M059J (cell line): ENCODE data around the gene SELENOW. TPM values are rescaled to one million over a fixed set of nuclear protein-coding genes. Genes with fewer than 3 reads are reported as not detected.
"Not testable (repeated sequence)": the region's sequence is repeated elsewhere in the genome, so short reads cannot be mapped to it uniquely, and the experiment has no call there.

ENCODE experiments used
- DNase-seq: peaks from one replicate; pipeline ENCODE4 v3.0.0-alpha.2; 2012; ENCODE audit warnings: low read depth
- total RNA-seq: library from RNA; depleted of rRNA; stranded (reverse); fragments of >200 nt; shearing (Covaris generic); gene quantifications from 2 replicates; pipeline ENCODE4 v1.2.3, GENCODE V29; 2014

The SELENOW gene
- total RNA-seq, 1 experiment from 2014 or later, result 366 TPM

DNA sequence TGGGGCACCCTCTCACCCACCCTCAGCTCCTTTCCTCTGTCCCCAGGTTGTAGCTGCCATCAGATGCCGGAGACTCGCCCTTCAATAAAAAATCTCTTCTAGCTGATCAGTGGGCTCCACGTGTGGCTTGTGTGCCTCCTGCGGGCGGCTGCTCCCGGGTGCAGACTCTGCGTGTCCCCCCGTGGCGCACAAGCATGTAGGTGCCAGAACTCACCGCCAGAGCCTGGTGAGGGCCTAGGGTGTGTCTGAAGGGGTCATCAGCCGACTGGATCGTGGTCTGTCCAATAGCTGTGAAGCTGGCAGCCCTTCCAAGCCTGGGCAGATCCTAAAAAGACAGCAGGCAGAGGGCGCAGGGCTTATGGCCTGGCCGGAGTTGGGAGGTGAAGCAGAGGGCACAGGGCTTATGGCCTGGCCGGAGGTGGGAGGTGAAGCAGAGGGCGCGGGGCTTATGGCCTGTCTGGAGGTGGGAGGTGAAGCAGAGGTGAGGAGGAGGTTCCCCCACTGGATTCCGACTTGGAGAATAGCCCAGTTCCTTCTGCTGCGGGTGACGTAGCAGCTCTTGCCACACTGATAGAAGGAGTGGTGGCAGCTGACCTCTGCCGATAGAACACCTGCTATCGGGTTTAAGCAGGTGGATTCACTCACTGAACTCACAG lies 21.4 kb upstream of the SELENOW start:
- DNase-seq, result no peak

DNA sequence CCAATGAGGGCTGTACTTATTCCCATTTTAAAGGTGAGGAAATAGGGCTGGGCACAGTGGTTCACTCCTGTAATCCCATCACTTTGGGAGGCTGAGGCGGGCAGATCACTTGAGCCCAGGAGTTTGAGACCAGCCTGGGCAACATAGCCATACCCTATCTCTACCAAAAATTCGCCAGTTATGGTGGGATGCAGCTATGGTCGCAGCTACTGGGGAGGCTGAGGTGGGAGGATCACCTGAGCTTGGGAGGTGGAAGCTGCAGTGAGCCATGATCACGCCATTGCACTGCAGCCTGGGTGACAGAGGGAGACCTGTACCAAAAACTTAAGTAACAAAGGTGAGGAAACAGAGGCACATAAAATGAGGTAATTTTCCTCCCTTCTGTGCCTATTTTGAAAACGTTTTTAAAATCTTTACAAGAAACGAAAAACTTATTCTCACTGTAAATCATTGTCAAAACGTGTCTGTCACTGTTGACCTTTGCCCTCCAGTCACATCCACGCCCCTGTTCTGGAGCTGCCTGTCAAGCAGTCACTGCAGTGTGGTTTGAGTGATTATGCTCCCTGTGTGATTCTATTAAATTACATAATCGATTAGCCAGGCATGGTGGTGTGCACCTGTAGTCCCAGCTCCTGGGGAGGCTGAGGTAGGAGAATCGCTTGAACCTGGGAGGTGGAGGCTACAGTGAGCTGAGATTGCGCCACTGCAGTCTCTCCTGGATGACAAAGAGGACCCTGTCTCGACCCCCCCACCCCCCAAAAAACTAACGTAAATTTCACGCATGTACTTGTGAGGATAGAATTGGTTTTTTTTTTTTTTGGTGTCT lies 20.7 kb upstream of the SELENOW start:
- DNase-seq, result no peak

DNA sequence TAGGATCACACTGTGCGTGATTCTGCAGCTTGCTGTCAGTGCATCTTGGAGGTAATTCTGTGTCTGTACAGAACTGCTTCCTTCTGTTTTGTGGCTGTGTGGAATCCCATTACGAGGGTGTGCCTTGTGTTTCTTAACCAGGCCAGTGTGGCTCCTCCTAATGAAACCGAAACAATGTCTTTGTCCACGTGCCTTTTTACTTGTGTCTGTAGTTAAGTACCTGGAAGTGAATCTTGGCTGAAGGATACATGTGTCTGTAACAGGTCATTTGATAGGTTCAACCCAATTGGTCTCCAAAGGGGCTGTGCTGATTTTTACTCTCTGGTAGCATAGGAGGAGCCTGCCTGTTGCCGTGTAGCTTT lies 20.1 kb upstream of the SELENOW start:
- DNase-seq, result no peak

DNA sequence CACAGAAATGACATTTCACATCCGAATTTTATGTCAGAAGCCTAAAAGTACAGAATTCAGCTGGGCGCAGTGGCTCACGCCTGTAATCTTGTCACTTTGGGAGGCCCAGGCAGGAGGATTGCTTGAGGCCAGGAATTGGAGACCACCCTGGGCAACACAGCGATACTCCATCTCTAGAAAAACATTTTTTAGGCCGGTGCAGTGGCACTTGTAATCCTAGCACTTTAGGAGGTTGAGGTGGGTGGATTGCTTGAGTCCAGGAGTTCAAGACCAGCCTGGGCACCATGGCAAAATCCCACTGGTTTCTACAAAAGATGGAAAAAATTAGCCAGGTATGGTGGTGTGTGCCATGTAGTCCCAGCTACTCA lies 17.9 kb upstream of the SELENOW start:
- DNase-seq, result no peak

DNA sequence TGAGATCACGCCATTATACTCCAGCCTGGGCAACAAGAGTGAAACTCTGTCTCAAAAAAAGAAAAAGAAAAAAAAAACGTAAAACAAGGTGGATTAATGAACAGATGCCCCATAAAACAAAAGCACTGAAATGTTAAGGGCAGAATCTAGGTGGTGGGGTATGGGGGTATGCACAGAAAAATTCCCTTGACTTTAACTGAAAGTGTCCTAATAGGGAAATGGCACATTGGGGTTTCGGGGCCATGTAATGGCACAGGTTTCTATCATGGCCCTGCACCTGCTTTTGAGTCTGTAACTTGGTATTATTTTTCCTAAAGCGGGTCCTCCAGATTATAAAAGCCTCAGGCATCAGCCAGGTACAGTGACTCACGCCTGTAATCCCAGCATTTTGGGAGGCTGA lies 16.9 kb upstream of the SELENOW start:
- DNase-seq, result no peak

DNA sequence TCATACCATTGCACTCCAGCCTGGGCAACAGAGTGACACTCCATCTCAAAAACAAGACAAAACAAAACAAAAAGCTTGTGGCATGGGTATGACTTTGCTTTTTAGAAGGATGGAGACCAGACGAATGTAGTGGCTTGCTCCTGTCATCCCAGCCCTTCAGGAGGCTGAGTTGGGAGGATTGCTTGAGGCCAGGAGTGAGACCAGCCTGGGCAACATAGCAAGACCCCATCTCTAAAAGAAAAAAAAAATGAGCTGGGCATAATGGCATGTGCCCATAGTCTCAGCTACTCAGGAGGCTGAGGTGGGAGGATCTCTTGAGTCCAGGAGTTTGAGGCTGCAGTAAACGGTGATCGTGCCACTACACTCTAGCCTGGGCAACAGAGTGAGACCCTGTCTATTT lies 16.4 kb upstream of the SELENOW start:
- DNase-seq, result no peak

DNA sequence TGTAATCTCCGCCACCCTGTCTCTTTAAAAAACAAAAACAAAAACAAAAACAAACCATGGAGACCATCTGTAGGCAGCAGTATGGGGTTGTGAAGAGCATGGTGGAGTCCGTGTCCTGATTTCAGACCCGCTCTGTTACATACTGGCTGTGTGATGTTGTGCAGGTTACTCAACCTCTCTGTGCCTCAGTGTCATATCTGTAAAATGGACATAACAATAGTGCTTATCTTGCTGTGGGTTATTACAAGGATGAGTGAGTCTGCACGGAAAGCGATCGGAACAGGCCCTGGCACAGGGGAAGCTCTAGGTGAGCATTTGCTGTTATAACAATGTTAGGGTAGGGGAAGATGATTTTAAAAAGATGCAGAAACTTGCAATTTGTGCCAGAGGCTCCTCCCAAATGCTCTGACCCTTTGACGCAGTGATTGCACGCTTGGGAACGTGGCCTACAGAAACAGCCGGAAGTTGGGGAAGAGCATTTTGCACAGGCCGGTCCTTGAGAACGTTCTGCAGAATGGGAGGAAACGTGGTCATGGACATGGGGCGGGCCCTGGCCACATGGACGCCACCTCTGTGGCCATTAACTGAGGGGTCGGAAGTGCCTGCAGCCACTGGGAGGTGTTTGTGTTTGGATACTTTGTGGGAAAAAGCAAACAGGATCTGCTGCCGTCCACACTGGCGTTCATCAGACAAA lies 15.7 kb upstream of the SELENOW start:
- no peak for DNase-seq

DNA sequence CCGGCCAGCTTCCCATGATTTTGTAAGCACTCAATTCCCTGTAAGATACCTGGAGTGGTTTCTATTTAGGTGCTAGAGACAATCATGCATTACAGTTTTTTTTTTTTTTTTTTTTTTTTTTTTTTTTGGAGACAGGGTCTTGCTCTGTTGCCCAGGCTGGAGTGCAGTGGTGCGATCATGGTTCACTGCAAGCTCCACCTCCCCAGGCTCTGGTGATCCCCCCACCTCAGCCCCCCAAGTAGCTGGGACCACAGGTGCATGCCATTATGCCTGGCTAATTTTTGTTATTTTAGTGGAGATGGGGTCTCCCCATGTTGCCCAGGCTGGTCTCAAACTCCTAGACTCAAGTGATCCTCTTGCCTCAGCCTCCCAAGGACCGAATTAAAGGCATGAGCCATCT lies 13.8 kb upstream of the SELENOW start:
- not testable (repeated sequence) for DNase-seq

DNA sequence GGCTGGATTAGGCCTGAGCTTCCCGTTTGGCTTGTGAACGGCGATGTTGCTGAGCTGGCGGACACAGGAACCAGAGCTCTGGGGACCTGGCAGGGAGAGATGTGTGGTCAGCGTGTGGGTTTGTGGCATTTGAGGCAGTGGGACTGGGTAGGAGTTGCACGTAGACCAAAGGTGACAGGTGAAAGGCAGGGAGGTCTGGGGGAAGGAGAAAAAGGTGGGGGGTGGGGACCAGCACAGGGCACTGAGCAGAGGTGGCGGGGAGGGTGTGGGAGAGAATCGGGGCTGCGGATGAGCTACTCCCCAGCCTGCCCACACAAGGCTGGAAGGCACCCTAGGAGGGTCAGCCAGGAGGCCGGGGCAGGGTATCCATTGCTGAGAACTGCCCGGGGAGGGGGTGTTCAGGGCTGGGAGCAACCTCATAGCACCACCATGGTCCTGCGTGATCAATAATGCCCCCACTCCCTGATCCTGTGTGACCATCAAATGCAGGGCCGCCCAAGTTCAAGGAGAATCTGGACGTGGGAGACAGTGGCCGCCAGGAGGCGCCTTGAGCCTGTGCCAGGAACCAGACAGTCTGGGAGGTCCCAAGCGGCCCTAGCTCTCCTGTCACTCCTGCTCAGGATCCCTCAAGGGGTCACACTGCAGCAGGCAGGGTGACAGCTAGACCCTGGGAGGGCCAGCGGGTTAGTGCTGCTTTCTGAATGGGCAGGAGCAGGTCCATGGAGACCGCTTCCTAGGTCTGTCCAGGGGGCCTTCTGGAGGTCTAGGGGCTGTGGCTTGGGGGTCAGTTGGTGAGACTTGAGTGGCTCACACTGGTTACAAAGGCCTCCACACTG lies 12.8 kb upstream of the SELENOW start:
- DNase-seq, result peak; percentile 50

DNA sequence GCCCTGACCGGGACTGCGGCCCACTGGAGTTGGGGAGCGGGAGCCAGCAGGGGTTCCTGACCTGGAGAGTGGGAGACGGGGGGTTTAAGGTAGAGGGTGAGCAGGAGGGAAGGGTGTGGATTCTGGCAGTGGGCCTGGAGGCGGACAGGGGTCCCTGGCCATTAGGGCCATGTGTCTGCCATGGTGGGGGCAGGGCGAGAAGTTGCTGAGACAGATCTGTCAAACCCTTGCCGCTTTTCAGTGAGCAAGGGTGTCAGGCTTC lies 12.2 kb upstream of the SELENOW start:
- DNase-seq, result no peak

DNA sequence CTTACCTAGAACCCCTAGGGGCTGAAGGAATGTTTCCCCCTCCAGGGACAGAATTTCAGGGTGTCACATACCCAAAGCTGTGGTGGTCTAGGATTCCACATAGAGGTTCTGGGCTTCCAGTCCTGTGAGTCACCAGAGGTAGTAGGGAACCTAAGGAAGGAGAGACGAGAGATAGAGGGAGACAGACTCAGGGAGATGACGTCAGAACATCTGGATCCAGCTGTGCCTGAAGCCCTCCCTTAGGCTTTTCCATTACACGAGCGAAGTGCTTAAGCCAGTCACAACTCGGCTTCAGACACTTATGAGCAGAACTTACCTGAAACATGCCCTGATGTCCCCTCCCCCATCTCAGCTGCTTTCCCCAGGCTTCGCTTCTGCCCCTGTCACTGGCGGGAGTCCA lies 11.8 kb upstream of the SELENOW start:
- peak; percentile 25 for DNase-seq

DNA sequence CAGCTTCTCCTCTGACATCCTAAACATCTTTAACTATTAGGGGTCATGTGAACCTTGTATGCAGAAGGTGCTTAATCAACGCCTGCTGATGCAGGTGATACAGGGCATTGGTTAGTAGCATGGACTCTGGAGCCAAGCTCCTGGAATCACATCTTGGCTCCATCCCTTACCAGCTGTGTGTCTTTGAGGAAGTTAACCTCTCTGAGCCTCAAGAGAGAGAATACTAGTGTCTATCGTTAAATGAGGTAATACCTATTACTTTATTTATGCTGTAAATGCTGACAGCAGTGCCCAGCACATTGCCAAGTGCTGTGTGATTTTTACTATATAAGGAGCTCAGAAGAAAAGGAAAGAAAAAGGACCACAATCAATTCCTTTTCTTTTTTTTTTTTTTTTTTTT lies 11.2 kb upstream of the SELENOW start:
- DNase-seq, result no peak

DNA sequence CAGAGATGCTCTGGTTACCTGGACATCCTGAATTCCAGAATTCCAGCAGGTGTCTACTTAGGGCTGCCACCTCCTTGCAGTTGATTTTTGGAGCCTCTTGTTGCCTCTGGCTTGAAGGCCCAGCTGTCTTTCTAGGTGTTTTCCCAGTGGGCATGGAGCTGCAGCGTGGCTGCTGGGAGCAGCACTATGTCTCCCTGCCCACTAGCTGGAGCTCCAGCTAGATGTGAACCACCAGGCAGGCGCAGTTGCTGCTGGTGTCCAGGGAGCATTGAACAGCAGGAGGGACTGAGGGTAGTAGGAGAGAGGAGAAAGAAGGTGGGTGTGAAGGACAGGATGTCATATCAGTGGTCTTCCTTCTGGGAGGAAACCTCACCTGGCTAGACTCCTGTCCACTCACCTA lies 9.9 kb upstream of the SELENOW start:
- no peak for DNase-seq

DNA sequence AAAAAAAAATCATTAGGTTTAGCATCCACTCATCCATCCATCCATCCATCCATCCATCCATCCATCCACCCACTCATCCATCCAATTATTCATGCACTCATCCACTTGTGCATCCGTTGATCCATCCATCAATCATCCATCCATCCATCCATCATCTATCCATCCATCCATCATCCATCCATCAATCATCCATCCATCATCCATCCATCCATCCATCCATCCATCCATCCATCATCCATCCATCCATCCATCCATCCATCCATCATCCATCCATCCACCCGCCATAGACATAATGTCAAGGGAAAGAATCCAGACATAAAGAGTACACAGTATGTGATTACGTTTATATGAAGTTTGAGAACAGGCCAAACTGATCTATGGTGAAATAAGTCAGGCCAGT lies 9.0 kb upstream of the SELENOW start:
- no peak for DNase-seq

DNA sequence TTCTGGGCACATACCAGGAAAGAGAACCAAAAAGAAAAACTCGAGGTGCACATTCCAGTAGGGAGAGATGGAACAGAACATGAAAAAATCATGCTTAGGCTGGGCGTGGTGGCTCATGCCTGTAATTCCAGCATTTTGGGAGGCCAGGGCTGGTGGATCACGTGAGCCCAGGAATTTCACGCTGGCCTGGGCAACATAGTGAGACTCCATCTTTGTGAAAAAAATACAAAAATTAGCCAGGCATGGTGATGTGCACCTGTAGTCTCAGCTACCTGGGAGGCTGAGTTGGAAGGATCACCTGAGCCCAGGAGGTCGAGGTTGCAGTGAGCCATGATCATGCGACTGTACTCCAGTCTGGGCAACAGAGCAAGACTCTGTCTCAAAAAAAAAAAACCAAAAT lies 7.2 kb upstream of the SELENOW start:
- not testable (repeated sequence) for DNase-seq

DNA sequence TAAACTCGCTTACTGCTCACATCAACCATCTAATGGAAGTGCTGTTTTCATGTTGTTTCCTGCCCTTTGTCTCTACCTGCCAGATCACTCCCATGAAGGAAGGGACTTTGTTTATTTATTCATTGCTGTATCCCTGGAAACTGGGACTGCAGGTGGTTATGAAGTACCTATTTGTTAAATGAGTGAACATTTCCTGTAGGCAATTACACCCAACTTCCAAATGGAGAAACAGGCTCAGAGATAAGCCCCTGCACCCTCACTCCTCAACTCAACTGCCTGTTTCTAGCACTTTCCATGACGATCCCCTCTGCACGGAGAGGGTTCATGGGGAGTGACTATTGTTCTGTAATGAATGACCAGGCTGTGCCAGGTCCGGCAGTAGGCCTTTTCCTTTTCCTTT lies 1.9 kb upstream of the SELENOW start:
- peak; percentile 89 for DNase-seq

DNA sequence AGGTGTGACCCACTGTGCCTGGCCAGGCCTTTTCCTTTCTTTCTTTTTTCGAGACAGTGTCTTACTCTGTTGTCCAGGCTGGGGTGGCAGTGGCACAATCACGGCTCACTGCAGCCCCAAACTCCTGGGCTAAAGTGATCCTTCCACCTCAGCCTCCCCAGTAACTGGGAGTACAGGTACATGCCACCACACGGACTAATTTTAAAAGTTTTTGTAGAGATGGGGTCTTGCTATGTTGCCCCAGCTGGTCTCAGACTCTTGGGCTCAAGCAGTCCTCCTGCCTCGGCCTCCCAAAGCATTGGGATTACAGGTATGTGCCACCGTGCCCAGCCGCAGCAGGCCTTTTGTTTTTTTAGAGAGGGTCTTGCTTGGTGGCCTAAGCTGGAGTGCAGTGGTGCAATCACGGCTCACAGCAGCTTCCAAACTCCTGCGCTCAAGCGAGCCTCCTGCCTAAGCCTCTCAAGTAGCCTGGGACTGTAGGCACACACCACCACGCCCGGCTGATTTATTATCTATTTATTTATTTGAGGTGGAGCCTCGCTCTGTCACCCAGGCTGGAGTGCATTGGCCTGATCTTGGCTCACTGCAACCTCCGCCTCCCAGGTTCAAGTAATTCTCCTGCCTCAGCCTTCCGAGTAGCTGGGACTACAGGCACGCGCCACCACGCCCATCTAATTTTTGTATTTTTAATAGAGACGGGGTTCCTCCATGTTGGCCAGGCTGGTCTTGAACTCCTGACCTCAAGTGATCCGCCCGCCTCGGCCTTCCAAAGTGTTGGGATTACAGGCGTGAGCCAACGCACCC lies 1.1 kb upstream of the SELENOW start:
- DNase-seq, result not testable (repeated sequence)

DNA sequence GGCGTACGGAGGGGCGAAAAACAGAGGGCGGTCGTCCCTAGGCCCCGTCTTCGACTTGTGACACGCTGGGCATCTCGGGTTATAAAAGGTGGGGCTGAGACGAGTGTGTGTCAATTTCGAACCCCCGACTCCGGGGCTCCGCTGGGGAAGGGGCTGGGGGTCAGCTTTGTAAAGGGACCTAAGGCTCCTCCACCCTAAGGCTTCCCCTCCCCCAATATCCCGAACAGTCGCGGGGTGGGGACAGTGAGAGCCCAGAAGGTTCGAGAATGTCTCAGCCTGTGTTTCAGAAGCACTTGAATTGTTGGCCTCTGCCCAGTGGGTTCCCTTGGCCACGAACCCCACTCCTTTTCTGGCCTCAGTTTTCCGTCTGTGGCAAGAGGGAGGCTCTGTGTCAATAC lies 450 bp downstream of the SELENOW start:
- peak; percentile 16 for DNase-seq

DNA sequence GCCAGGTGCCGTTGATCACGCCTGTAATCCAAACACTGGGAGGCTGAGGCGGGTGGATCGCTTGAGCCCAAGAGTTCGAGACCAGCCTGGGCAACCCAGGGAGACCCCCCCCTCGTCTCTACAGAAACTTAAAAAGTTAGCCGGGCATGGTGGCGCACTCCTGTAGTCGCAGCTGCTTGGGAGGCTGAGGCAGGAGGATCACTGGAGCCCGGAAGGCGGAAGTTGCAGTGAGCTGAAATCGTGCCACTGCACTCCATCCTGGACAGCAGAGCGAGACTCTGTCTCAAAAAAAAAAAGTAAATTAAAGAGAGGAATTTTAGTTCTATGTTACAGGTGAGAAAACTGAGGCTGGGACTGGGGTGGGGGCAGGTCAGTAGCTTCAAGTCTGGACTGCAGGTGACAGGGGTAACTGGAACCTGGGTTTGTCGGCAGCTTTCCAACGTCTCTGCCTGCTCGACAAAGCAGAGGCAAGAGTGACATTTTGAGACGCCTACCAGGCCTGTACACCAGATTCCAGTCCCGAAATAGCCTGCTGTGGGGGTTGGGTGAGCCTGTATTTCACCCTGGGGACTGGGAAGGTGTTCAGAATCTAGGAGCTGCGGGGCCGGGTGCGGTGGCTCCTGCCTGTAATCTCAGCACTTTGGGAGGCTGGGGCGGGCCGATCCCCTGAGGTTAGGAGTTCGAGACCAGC lies 1.2 kb downstream of the SELENOW start:
- no peak for DNase-seq

DNA sequence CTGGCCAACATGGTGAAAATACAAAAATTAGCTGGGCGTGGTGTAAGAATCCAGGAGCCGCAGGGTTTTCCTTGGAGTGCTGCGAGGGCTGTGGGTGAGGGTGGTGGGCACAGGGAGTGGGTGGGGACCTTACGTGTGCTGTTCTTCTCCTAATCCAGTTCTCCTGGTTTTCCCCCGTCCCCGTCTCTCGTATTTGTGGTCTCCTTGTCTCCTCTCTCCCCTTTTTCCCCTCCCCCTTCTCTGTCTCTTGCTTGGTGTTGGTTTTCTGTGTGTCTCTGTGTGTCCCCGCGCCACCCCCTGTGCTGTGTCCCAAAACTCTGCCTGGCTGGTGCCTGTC lies 1.7 kb downstream of the SELENOW start:
- DNase-seq, result no peak

DNA sequence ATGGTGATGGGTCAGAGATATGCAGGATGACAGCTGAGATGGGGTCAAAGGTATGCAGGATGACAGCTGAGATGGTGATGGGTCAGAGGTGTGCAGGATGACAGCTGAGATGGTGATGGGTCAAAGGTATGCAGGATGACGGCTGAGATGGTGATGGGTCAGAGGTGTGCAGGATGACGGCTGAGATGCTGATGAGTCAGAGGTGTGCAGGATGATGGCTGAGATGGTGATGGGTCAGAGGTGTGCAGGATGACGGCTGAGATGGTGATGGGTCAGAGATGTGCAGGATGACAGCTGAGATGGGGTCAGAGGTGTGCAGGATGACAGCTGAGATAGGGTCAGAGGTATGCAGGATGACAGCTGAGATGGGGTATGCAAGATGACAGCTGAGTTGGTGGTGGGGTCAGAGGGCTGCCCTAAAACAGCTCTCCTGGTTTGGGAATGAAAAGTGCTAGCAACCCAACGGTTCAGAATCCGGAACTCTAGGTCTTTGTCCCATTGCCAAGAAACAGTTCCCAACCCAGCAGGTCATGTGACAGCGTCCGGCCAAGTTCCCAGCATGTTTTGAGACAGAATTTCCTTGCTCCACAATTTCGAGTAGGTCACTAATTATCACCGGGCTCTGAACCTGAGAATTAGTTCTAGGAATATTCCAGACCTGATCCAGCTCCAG lies 3.2 kb downstream of the SELENOW start:
- DNase-seq, result no peak
